Right atrium auricular region (tissue), 2 donors: ENCODE data around the gene SLC6A11. TPM values are rescaled to one million over a fixed set of nuclear protein-coding genes. Genes with fewer than 3 reads are reported as not detected.
A peak's percentile ranks its signal among the peaks of the same experiment; 100 is the strongest.

ENCODE experiments used
- DNase-seq: peaks from one replicate; pipeline ENCODE4 v3.0.0-alpha.2; 2019; ENCODE audit warnings: low spot score
- H3K27ac ChIP-seq, 2 donors: fragments of 200-600 bp; sonication (generic); 1 replicate in 1 of 2; 2 replicates in 1 of 2; pipeline ENCODE4 v1.5.1; 2016 to 2019
- H3K27me3 ChIP-seq, 2 donors: fragments of 200-600 bp; sonication (generic); one replicate each; pipeline versions ENCODE4 v1.5.1 to v1.6.0; 2017 to 2019
- H3K36me3 ChIP-seq: fragments of 200-600 bp; sonication (generic); one replicate; pipeline ENCODE4 v1.5.1; 2016
- H3K4me1 ChIP-seq, 2 donors: fragments of 200-600 bp; sonication (generic); one replicate each; pipeline versions ENCODE4 v1.5.1 to v1.6.0; 2017 to 2019
- H3K4me3 ChIP-seq, 2 donors: fragments of 200-600 bp; sonication (generic); 1 replicate in 1 of 2; 2 replicates in 1 of 2; pipeline ENCODE4 v1.5.1; 2017 to 2019; ENCODE audit warnings: mild to moderate bottlenecking in 1 of 2, moderate library complexity in 1 of 2
- H3K9me3 ChIP-seq, 2 donors: fragments of 200-600 bp; sonication (generic); one replicate each; pipeline ENCODE4 v1.5.1; 2019
- total RNA-seq, 2 donors: library from RNA; depleted of rRNA; stranded (reverse); fragments of >200 nt; gene quantifications; one replicate each; pipeline ENCODE4 v1.1.0, GENCODE V29; 2016
- TF ChIP-seq, protein P1 (sequence below), 2 donors: fragments of 200-600 bp; sonication (generic); IDR thresholded peaks; one replicate each; pipeline ENCODE4 v1.5.1; 2019; ENCODE audit warnings: antibody characterized with exemption in 2 of 2

The SLC6A11 gene
- total RNA-seq, 2 donors from 2014 or later, result not detected

DNA sequence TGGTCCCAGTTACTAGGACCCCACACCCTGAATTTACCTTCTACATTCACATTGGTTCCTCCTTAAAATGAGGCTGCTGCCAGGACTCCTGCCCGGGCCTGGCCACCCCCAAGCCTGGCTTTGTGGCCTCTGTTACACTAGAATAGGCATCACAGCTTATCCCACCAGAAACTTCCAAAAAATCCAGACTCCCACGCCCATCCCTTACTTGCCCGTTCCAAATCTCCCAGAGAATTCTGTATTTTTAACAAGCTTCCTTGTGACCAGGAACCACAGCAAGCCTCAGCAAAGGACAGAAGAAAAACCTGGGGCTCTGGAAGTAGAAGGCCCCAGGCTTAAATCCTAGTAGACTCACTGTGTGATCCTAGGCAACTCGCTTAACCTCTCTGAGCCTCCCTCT, 140.5 kb downstream of the SLC6A11 start:
- TF ChIP-seq, protein P1, sequence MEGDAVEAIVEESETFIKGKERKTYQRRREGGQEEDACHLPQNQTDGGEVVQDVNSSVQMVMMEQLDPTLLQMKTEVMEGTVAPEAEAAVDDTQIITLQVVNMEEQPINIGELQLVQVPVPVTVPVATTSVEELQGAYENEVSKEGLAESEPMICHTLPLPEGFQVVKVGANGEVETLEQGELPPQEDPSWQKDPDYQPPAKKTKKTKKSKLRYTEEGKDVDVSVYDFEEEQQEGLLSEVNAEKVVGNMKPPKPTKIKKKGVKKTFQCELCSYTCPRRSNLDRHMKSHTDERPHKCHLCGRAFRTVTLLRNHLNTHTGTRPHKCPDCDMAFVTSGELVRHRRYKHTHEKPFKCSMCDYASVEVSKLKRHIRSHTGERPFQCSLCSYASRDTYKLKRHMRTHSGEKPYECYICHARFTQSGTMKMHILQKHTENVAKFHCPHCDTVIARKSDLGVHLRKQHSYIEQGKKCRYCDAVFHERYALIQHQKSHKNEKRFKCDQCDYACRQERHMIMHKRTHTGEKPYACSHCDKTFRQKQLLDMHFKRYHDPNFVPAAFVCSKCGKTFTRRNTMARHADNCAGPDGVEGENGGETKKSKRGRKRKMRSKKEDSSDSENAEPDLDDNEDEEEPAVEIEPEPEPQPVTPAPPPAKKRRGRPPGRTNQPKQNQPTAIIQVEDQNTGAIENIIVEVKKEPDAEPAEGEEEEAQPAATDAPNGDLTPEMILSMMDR (IDR thresholded peaks at IDR 0.05), result no peak
- no peaks in the 10 kb centered on the region for H3K36me3 ChIP-seq
- H3K27me3 ChIP-seq, result no peaks in the 10 kb centered on the region
- no peak overlapping the region for H3K4me3 ChIP-seq
- H3K9me3 ChIP-seq, result no peaks in the 10 kb centered on the region
- peak overlapping the region; percentile 70 to 72 for H3K27ac ChIP-seq
- H3K4me1 ChIP-seq, result peaks cover 0 to 35% of the 10 kb centered on the region in 2 donors
- DNase-seq, result no peak

DNA sequence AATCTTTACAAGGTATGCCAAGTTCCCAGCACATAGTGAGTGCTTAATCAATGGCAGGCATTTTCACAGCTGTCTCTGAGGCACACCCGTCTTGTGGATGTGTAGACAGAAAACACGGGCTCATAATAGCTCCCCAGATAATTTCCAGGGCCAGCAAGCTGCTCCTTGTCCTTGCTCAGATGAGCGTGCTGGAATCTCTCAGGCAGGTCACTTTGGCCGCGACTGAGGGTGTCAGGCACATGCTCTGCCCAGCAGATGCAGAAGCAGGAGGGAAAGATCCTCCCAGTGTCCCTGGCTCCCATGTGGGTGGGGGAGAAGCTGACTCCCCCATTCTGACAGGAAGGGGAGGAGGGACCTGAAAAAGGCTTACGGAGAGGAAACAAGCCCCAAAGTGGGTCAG, 141.0 kb downstream of the SLC6A11 start:
- peaks cover 0 to 35% of the 10 kb centered on the region in 2 donors for H3K4me1 ChIP-seq
- DNase-seq, result no peak
- no peaks in the 10 kb centered on the region for H3K27me3 ChIP-seq
- H3K4me3 ChIP-seq, result no peak overlapping the region
- TF ChIP-seq, protein P1 (IDR thresholded peaks at IDR 0.05), result no peak
- H3K36me3 ChIP-seq, result no peaks in the 10 kb centered on the region
- H3K9me3 ChIP-seq, result no peaks in the 10 kb centered on the region
- peak overlapping the region; percentile 70 to 72 for H3K27ac ChIP-seq

DNA sequence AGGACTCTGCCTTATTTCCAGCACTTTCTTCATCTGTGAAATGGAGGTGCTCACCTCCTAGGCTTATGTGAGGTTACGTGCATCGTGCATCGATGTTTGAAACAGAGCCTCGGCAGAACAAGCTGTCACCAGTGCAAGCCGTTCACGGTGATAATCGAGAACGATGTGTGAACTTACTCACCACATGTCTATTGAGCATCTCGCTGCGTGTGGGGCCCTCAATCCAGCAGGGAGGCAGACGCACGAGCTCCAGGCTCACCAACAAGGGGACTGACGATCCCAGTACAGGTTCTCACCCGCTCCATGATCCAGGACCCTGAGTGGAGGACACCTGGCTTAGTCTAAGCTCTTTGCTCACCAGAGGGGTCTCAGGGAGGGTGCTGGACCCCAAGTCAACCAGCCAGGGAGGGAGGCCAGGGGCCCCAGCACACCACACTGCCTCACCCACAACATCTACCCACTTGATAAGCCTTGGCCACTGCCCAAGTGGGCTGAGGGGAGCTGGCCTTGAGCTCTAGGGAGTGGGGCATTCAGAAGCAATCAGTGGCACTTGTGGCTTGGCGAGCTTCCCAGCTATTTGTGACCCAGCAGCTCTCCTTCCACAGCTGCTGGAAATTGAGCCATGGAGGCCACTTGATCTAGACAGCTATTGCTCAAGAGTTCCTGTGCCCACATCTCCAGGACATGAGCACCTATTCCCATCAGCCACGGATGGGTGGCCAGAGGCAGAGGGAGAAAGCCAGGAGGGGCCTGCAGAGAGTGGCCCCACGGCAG, 142.1 kb downstream of the SLC6A11 start:
- no peaks in the 10 kb centered on the region for H3K9me3 ChIP-seq
- TF ChIP-seq, protein P1 (IDR thresholded peaks at IDR 0.05), result no peak
- no peaks in the 10 kb centered on the region for H3K36me3 ChIP-seq
- no peaks in the 10 kb centered on the region for H3K27me3 ChIP-seq
- H3K4me3 ChIP-seq, result no peak overlapping the region
- peak; percentile 70 for DNase-seq
- peak overlapping the region; percentile 70 to 72 for H3K27ac ChIP-seq
- H3K4me1 ChIP-seq, result peaks cover 0 to 35% of the 10 kb centered on the region in 2 donors

DNA sequence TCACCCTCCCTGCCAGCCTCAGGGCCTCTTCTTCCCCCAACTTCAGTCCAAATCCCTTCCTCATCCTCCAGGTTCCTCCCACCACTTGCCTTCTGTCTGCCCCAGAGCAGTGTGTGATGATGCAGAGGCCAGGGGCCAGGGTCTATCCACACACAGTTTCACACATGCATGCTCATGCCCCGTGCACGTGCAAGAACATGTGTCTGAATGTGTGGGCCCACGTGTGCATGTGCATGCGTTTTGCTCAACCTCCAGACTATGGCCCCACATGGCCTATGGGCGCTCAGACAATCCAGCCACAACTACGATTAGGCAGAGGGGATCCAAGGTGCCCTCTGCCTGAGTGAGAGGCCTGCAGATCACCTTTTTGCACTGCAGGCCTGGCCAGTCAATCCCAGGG, 144.2 kb downstream of the SLC6A11 start:
- peaks cover 0 to 35% of the 10 kb centered on the region in 2 donors for H3K4me1 ChIP-seq
- no peak for DNase-seq
- H3K9me3 ChIP-seq, result no peaks in the 10 kb centered on the region
- H3K4me3 ChIP-seq, result no peak overlapping the region
- no peaks in the 10 kb centered on the region for H3K36me3 ChIP-seq
- H3K27me3 ChIP-seq, result no peaks in the 10 kb centered on the region
- TF ChIP-seq, protein P1 (IDR thresholded peaks at IDR 0.05), result no peak
- no peak overlapping the region for H3K27ac ChIP-seq

DNA sequence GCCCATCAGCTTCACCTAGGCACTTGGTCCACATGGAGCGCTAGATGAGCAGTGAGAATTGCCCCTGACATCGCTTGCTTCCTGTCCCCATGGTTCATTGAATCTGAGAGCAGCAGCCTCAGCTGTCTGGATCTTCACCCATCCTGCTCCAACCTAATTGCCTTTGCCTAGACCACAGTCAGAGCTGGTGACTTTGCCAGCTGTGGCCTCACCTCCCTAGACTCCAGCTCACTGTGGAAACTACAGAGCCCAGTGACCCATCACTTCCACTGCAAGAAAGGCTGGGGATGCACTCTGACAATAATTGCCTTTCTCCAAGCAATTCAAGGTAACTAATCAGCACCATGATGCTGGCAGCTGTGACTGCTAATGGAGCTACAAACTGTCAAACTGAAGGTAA, 145.9 kb downstream of the SLC6A11 start:
- no peaks in the 10 kb centered on the region for H3K9me3 ChIP-seq
- H3K4me3 ChIP-seq, result no peak overlapping the region
- H3K27ac ChIP-seq, result no peak overlapping the region
- no peak for DNase-seq
- H3K36me3 ChIP-seq, result no peaks in the 10 kb centered on the region
- TF ChIP-seq, protein P1 (IDR thresholded peaks at IDR 0.05), result no peak
- H3K4me1 ChIP-seq, result peaks cover 0 to 20% of the 10 kb centered on the region in 2 donors
- H3K27me3 ChIP-seq, result no peaks in the 10 kb centered on the region
